BLaER1 (cell line): ENCODE measurements around the gene LMNTD1.
"Not testable (repeated sequence)": the region's sequence is repeated elsewhere in the genome, so short reads cannot be mapped to it uniquely, and the experiment has no call there.

ENCODE experiments used
- H3K27ac ChIP-seq: shearing (Covaris generic); formaldehyde crosslinking; 2 replicates; pipeline ENCODE4 v1.8.1; 2022
- H3K27me3 ChIP-seq: shearing (Covaris generic); formaldehyde crosslinking; 2 replicates; pipeline ENCODE4 v1.8.1; 2022
- H3K36me3 ChIP-seq: shearing (Covaris generic); formaldehyde crosslinking; 2 replicates; pipeline ENCODE4 v1.8.1; 2022
- H3K4me1 ChIP-seq: shearing (Covaris generic); formaldehyde crosslinking; 2 replicates; pipeline ENCODE4 v1.8.1; 2022
- H3K4me2 ChIP-seq: shearing (Covaris generic); formaldehyde crosslinking; 2 replicates; pipeline ENCODE4 v1.8.1; 2022
- H3K4me3 ChIP-seq: shearing (Covaris generic); formaldehyde crosslinking; 2 replicates; pipeline ENCODE4 v1.8.1; 2022
- H3K9ac ChIP-seq: shearing (Covaris generic); formaldehyde crosslinking; 2 replicates; pipeline ENCODE4 v1.8.1; 2022
- H3K9me3 ChIP-seq: shearing (Covaris generic); formaldehyde crosslinking; 2 replicates; pipeline ENCODE4 v1.8.1; 2022
- H4K20me1 ChIP-seq: shearing (Covaris generic); formaldehyde crosslinking; 2 replicates; pipeline ENCODE4 v1.8.1; 2022
- Cebpa-rat ChIP-seq: shearing (Covaris generic); IDR thresholded peaks from 2 replicates; pipeline ENCODE4 v1.8.1; 2022

The LMNTD1 gene

GRCh38 chr12:25436206-25437030 is 116.7 kb downstream of the LMNTD1 start:
- no peaks in the 10 kb centered on the region for H3K27me3 ChIP-seq
- H3K4me2 ChIP-seq = peak overlapping the region; percentile 20; the same call in 1 of the 2 replicates
- H3K9ac ChIP-seq = 0 out of 2 replicates have a peak overlapping the region, but pooled peaks have one; percentile 16
- no peaks in the 10 kb centered on the region for H4K20me1 ChIP-seq
- no peak overlapping the region for H3K4me3 ChIP-seq
- no peak for TF ChIP-seq Cebpa-rat
- H3K36me3 ChIP-seq = no peaks in the 10 kb centered on the region
- no peaks in the 10 kb centered on the region for H3K9me3 ChIP-seq
- peaks cover 4% of the 10 kb centered on the region; the same call in 1 of the 2 replicates for H3K4me1 ChIP-seq
- no peak overlapping the region for H3K27ac ChIP-seq

GRCh38 chr12:25435431-25435830 is 117.7 kb downstream of the LMNTD1 start:
- TF ChIP-seq Cebpa-rat = no peak
- H3K9ac ChIP-seq = no peak overlapping the region

GRCh38 chr12:25434515-25434914 is 118.6 kb downstream of the LMNTD1 start:
- H3K9ac ChIP-seq = no peak overlapping the region
- TF ChIP-seq Cebpa-rat = no peak
- no peaks in the 10 kb centered on the region for H4K20me1 ChIP-seq
- peaks cover 4% of the 10 kb centered on the region; the same call in 1 of the 2 replicates for H3K4me1 ChIP-seq
- no peaks in the 10 kb centered on the region for H3K36me3 ChIP-seq
- H3K9me3 ChIP-seq = no peaks in the 10 kb centered on the region
- no peak overlapping the region for H3K4me2 ChIP-seq
- no peak overlapping the region for H3K27ac ChIP-seq
- no peak overlapping the region for H3K4me3 ChIP-seq
- no peaks in the 10 kb centered on the region for H3K27me3 ChIP-seq

More at GRCh38 chr12:25435431-25435830, 117.7 kb downstream of the LMNTD1 start:
- Histone ChIP-seq H4K20me1 (no peaks in the 10 kb centered on the region), H3K4me3 (no peak overlapping the region), H3K36me3 (no peaks in the 10 kb centered on the region), H3K27me3 (no peaks in the 10 kb centered on the region), H3K4me2 (no peak overlapping the region), H3K27ac (no peak overlapping the region), H3K4me1 (peaks cover 4% of the 10 kb centered on the region; the same call in 1 of the 2 replicates), H3K9me3 (no peaks in the 10 kb centered on the region)

GRCh38 chr12:25433581-25434325 is 119.3 kb downstream of the LMNTD1 start:
- Histone ChIP-seq H3K27ac (no peak overlapping the region), H3K4me1 (peaks cover 4% of the 10 kb centered on the region; the same call in 1 of the 2 replicates), H3K4me2 (no peak overlapping the region), H4K20me1 (no peaks in the 10 kb centered on the region), H3K9ac (no peak overlapping the region), H3K36me3 (no peaks in the 10 kb centered on the region), H3K27me3 (no peaks in the 10 kb centered on the region), H3K9me3 (no peaks in the 10 kb centered on the region), H3K4me3 (no peak overlapping the region)
- TF ChIP-seq Cebpa-rat = no peak

- Histone ChIP-seq H3K36me3 (no peaks in the 10 kb centered on the region), H3K27ac (no peak overlapping the region), H3K9ac (no peak overlapping the region), H3K9me3 (no peaks in the 10 kb centered on the region), H4K20me1 (no peaks in the 10 kb centered on the region), H3K4me2 (no peak overlapping the region), H3K4me1 (peaks cover 4% of the 10 kb centered on the region; the same call in 1 of the 2 replicates), H3K4me3 (no peak overlapping the region), H3K27me3 (no peaks in the 10 kb centered on the region)
- no peak for TF ChIP-seq Cebpa-rat
Measured at GRCh38 chr12:25433024-25433423, 120.1 kb downstream of the LMNTD1 start.

- no peaks in the 10 kb centered on the region for H3K9me3 ChIP-seq
- no peak overlapping the region for H3K27ac ChIP-seq
- H3K27me3 ChIP-seq = no peaks in the 10 kb centered on the region
- H3K9ac ChIP-seq = no peak overlapping the region
- no peaks in the 10 kb centered on the region for H3K4me1 ChIP-seq
- H3K4me3 ChIP-seq = no peak overlapping the region
- no peak overlapping the region for H3K4me2 ChIP-seq
- no peak for TF ChIP-seq Cebpa-rat
- no peaks in the 10 kb centered on the region for H3K36me3 ChIP-seq
- no peaks in the 10 kb centered on the region for H4K20me1 ChIP-seq
Measured at GRCh38 chr12:25427337-25428249, 125.5 kb downstream of the LMNTD1 start.

GRCh38 chr12:25426821-25427220 is 126.3 kb downstream of the LMNTD1 start:
- H3K4me3 ChIP-seq, H3K4me2 ChIP-seq, H3K9me3 ChIP-seq, H3K27ac ChIP-seq, H3K4me1 ChIP-seq, H3K36me3 ChIP-seq, H3K9ac ChIP-seq, H3K27me3 ChIP-seq, H4K20me1 ChIP-seq: not testable (repeated sequence)
